NCI-H1092 (cell line): ENCODE data around the gene RAB35.
"Not testable (repeated sequence)": the region's sequence is repeated elsewhere in the genome, so short reads cannot be mapped to it uniquely, and the experiment has no call there.

Experiments used
- DNase-seq: peaks from one replicate; lab custom pipeline; 2025; lab: John Stamatoyannopoulos, UW

The RAB35 gene

DNA sequence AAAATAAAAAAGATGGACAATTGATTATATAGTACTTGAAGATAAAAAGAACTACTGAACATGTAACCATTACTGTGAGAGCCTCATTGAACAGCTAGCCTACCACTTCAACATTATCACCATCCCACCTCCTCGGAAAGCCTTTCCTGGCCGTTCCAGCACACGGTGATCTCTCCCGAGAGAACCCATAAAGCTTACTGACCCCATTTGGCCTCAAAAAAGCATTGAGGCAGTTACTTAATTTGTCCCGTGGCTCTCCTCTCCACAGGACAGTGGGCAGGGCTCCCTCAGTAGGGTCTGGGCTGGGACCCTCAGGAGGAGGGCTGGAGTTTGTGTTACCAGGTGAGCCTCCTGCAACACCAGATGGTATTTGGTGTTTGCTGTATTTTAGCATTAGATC lies 55.8 kb downstream of the RAB35 start:
- no peak for DNase-seq

DNA sequence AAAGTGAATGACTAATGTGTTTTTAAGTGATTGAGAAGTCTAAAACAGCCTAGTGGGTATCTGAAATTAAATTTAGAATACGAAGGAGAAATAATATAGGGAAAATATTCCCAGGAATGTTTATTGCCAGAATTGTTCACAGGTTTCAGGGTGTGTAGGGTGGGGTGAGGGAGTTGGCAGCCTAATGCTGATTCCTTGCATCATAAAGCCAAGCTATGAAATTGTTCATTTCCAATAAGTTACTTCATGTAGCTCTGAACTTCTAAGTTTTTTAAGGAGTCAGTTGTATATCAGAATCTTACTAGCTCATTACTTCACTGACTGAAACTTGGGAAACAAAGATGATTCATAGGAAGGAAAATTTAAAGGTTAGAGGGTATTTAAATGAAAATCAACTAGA lies 56.4 kb downstream of the RAB35 start:
- DNase-seq: no peak

DNA sequence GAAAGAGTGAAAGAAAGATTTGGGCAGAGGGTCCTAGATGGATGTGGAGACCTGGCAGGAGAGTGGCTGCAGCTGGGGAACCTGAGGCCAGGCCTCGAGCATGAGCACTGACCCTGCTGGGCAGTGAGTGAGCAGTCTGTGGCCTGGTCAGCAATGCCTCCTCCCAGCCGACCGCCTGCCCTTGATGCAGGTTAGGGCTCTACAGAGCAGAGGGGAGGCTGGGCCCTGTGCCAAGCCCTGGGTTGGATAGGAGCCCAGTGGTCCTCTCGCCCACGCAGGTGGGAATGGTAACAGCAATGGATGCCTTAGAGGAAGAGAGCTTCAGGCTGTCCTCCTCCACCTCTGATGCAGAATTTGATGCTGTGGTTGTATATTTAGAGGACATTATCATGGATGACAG lies 59.8 kb downstream of the RAB35 start:
- DNase-seq: no peak

DNA sequence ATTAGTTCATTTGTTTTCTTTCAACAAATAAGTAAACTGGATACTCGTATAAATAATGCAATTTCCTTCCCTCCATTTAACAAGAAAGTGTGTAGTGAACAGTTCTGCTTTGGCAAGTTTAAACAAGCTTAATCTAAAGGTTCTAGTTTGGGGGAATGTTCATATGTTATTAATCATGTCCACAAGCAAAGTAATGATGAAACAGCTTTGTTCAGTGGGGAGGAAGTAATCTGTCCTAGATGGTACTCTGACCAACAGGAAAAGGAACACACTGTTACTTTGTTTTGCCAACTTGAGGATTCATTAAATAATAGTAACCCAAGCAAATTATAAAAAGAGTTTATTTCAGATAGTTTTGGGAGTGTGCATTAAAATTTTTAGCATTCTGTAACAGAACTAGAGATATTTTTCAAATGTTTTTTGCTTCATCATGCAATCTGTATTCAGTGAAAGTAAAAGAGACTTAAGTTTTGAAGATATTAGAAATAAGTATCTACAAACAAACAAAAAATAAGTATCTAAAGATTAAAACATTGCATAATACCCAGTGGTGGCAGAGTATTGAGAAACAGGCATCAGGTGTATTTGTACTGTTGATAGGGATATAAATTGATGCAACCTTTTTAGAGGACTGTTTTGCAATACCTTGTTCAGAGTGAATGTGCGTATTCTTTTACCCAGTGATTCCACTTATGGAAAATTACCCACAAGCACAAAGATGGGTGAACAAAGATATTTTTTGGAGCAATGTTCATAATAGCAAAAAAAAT lies 61.1 kb downstream of the RAB35 start:
- DNase-seq: no peak

DNA sequence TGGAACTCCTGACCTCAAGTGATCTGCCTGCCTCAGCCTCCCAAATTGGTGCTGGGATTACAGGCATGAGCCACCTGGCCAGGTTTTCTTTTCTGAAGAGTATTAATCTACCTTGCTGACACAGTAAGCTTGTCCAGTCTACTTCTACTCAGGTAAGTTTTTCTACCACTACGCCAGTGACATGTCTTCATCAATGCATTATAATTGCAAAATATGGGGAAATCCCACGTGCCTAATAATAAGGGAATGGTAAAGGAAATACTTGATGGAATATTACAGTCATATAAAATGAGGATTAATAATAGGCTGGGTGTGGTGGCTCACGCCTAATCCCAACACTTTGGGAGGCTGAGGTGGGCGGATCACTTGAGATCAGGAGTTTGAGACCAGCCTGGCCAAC lies 62.3 kb downstream of the RAB35 start:
- no peak for DNase-seq

DNA sequence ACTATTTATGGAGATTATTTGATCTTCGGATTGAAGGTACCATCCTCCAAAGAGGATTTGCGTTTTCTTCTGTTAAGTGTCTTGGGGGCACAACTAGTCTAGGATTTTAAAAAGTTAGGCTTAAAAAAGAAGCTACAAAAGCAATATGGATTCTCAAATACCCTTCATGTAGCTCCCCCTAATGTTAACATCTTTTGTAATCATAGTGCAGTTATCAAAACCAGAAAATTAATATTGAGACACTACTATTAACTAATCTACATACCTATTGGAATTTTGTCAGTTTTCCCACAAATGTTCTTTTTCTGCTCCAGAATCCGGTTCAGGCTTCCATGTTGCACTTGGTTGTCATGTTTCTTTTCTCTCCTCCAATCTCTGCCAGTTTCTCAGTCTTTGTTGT lies 65.0 kb downstream of the RAB35 start:
- no peak for DNase-seq

DNA sequence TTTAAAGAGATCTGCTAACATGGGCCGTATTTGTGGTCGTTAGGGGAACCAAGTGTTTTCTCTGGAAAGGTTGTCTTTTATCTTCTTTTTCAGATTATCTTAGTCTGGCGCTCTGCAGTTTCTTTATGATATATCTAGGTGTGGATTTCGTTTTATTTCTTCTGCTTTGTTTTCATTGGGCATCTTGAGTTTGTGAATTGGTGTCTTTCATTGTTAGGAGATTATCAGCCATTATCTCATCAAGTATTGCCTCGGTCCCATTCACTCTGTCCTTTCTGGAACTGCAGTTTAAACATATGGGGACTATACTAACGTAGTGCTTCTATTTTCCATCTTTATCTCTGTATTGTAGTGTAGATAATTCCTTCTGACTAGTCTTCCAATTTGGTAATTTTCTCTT lies 67.1 kb downstream of the RAB35 start:
- DNase-seq: no peak

DNA sequence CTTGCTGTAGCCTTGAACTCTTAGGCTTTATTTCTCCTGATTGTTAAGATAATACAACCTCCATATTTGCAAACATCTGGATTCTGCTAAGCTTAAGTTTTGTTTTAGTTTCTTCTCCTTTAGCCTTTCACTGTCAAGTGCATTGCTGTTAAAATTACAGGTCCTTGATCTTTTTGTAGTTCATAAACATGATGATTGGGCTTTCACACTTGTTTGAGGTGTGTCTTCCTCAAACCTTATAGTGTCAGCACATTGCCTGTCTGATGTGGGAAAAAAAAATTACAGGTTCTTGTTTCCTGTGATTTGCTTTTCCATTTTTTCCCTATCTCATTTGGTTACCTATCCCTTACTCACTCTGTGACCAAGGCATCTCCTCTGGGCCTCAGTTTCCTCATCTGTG lies 68.3 kb downstream of the RAB35 start:
- DNase-seq: no peak

DNA sequence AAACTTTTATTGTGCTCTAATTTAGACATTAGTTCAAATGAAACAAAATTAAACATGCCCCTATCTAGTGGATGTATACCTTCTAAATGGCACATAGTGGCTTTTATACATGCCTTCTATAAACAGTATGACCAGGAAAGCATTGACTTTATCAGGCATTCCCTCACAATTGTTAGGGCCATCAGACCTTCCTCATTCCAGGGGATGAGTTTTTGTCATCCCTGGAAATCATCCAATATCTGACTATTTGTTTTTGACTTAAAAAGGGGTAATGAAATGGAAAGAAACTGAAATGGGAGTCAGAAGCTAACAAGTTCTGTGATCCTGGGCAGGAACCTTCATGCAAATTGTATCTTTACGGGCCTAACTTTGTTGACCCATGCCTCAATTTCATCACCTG lies 69.5 kb downstream of the RAB35 start:
- no peak for DNase-seq

DNA sequence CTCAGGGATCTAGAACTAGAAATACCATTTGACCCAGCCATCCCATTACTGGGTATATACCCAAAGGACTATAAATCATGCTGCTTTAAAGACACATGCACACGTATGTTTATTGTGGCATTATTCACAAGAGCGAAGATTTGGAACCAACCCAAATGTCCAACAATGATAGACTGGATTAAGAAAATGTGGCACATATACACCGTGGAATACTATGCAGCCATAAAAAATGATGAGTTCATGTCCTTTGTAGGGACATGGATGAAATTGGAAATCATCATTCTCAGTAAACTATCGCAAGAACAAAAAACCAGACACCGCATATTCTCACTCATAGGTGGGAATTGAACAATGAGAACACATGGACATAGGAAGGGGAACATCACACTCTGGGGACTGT lies 71.2 kb downstream of the RAB35 start:
- DNase-seq: not testable (repeated sequence)
